Gastrocnemius medialis (tissue), 4 donors: ENCODE measurements around the gene PARD6G. TPM values are rescaled to one million over a fixed set of nuclear protein-coding genes. Genes with fewer than 3 reads are reported as not detected.
"Not testable (repeated sequence)": the region's sequence is repeated elsewhere in the genome, so short reads cannot be mapped to it uniquely, and the experiment has no call there.

Experiments used
- ATAC-seq, 2 donors: fragments of 150-250 bp; one replicate each; pipeline ENCODE4 v1.9.1; 2016
- DNase-seq, 2 donors: peaks; one replicate each; pipeline ENCODE4 v3.0.0-alpha.2; 2019
- H3K27ac ChIP-seq, 4 donors: fragments of 200-600 bp; sonication (generic); 1 replicate in 1 of 4; 2 replicates in 3 of 4; pipeline ENCODE4 v1.5.1; 2016 to 2018; ENCODE audit warnings: mild to moderate bottlenecking in 2 of 4, moderate library complexity in 1 of 4
- H3K27me3 ChIP-seq, 3 donors: fragments of 200-600 bp; sonication (generic) in 2 of 3; 1 replicate in 1 of 3; 2 replicates in 2 of 3; pipeline versions ENCODE4 v1.5.1 to v1.6.0; 2016 to 2019; ENCODE audit warnings: mild to moderate bottlenecking in 1 of 3, moderate library complexity in 1 of 3
- H3K36me3 ChIP-seq, 2 donors: fragments of 200-600 bp; sonication (generic) in 1 of 2; one replicate each; pipeline ENCODE4 v1.5.1; 2017 to 2018
- H3K4me1 ChIP-seq, 2 donors: fragments of 200-600 bp; sonication (generic) in 1 of 2; one replicate each; pipeline ENCODE4 v1.5.1; 2016 to 2017; ENCODE audit warnings: mild to moderate bottlenecking in 2 of 2
- H3K4me3 ChIP-seq, 4 donors: fragments of 200-600 bp; sonication (generic) in 3 of 4; 1 replicate in 1 of 4; 2 replicates in 3 of 4; pipeline ENCODE4 v1.5.1; 2016 to 2019; ENCODE audit warnings: mild to moderate bottlenecking in 2 of 4
- H3K9me3 ChIP-seq, 3 donors: fragments of 200-600 bp; sonication (generic) in 2 of 3; 1 replicate in 1 of 3; 2 replicates in 2 of 3; pipeline ENCODE4 v1.5.1; 2016 to 2019
- POLR2A ChIP-seq, 2 donors: fragments of 450-650 bp; IDR thresholded peaks; one replicate each; pipeline ENCODE4 v1.6.1; 2017; ENCODE audit warnings: antibody characterized with exemption in 2 of 2, mild to moderate bottlenecking in 2 of 2, moderate library complexity in 2 of 2
- in situ Hi-C, 4 donors: fragments of 200-750 bp; cut with MboI; loops; one replicate each; pipeline versions ENCODE4 v1.15.0 to v1.8.0; 2017; ENCODE audit warnings: low sequenced_read_pairs in 4 of 4
- intact Hi-C: fragments of 100-400 bp; cut with DNase I; formaldehyde crosslinking; loops from one replicate; pipeline ENCODE4 v1.15.1; 2023; ENCODE audit warnings: low total_unique reads
- total RNA-seq, 4 donors: library from RNA; depleted of rRNA; stranded (reverse); fragments of >200 nt; gene quantifications; one replicate each; pipeline versions ENCODE4 v1.1.0 to v1.2.3, GENCODE V29; 2016
- TF ChIP-seq, protein P1 (sequence below), 5 experiments: fragments of 450-650 bp in 3 of 5; fragments of 200-600 bp in 2 of 5; sonication (generic) in 2 of 5; IDR thresholded peaks in 4 of 5; conservative IDR thresholded peaks in 1 of 5; 1 replicate in 4 of 5; 2 replicates in 1 of 5; pipeline ENCODE4 v1.5.1; 2016 to 2019; ENCODE audit warnings: antibody characterized with exemption in 5 of 5, mild to moderate bottlenecking in 3 of 5, moderate library complexity in 3 of 5

The PARD6G gene
- total RNA-seq, 4 donors from 2014 or later = 0.39 to 9.2 (median 0.48) TPM

DNA sequence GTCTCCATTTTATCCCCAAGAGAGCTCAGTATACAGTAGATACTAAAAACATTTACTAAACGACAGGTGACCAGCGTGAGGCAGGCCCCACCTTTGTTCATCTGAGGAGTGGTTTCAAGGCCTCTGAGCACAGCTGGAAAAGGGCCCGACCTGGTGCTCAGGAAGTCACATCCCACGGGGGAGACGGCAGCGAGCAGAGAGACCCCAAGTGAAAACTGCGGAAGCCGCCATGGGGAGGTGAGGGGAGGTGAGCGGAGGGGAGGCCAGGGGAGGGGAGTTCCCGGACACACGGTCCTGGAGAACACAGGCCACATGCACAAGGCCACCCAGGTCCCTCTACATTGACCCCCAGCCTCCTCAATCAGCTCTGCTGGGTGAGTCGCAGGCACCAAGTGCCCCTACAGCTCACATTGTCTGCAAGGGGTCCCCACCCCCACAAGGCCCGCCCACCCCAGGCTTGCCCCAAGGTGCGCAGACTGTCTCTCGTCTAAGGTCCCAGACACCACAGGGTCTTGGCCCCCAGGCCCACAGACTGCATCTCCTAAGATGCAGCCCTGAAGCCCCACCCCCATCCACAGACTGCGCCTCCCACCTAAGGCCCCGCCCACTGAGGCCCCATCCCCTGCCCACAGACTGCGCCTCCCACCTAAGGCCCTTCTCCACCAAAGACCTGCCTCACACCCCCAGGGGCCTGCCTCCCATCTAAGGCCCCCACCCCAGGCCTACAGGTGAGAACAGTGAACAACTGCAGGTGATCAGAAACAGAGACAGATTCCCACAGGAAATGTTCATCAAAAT, 19.1 kb downstream of the PARD6G start:
- H3K4me3 ChIP-seq = no peak overlapping the region
- TF ChIP-seq POLR2A (IDR thresholded peaks at IDR 0.05) = no peak
- TF ChIP-seq, protein P1, sequence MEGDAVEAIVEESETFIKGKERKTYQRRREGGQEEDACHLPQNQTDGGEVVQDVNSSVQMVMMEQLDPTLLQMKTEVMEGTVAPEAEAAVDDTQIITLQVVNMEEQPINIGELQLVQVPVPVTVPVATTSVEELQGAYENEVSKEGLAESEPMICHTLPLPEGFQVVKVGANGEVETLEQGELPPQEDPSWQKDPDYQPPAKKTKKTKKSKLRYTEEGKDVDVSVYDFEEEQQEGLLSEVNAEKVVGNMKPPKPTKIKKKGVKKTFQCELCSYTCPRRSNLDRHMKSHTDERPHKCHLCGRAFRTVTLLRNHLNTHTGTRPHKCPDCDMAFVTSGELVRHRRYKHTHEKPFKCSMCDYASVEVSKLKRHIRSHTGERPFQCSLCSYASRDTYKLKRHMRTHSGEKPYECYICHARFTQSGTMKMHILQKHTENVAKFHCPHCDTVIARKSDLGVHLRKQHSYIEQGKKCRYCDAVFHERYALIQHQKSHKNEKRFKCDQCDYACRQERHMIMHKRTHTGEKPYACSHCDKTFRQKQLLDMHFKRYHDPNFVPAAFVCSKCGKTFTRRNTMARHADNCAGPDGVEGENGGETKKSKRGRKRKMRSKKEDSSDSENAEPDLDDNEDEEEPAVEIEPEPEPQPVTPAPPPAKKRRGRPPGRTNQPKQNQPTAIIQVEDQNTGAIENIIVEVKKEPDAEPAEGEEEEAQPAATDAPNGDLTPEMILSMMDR (IDR thresholded peaks at IDR 0.05 in 4 of 5, conservative IDR thresholded peaks at IDR 0.05 in 1 of 5) = no peak
- no peaks in the 10 kb centered on the region for H3K4me1 ChIP-seq
- H3K27ac ChIP-seq = no peak overlapping the region
- ATAC-seq (no peak), DNase-seq (no peak)
- in situ Hi-C loops (no loop called here), intact Hi-C loops (no loop called here)
- H3K36me3 ChIP-seq = no peaks in the 10 kb centered on the region
- no peaks in the 10 kb centered on the region for H3K9me3 ChIP-seq
- no peaks in the 10 kb centered on the region for H3K27me3 ChIP-seq

DNA sequence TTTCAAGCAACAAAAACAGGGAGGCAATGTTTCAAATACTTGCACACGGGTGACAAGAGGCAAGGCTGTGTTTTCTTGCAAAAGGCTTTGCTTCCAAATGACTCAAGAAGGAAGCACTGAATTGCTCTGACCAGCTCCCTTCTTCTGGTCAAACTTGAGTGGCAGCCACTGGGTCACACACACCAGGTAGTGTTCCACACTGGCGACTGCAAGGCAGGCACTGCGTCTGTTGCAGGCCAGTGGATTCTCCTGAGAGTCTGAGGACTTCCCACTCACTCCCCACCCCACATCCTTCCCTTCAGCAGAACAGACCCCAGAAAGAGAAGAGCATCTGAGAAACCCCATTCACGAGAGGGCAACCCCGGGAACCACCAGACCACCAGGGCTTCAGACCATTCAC, 19.8 kb downstream of the PARD6G start:
- no peak for ATAC-seq
- H3K9me3 ChIP-seq = no peaks in the 10 kb centered on the region
- in situ Hi-C loops (no loop called here), intact Hi-C loops (no loop called here)
- DNase-seq = no peak
- no peaks in the 10 kb centered on the region for H3K4me1 ChIP-seq
- TF ChIP-seq, protein P1 (IDR thresholded peaks at IDR 0.05 in 4 of 5, conservative IDR thresholded peaks at IDR 0.05 in 1 of 5) = no peak
- no peak for TF ChIP-seq POLR2A (IDR thresholded peaks at IDR 0.05)
- no peaks in the 10 kb centered on the region for H3K27me3 ChIP-seq
- no peak overlapping the region for H3K27ac ChIP-seq
- no peak overlapping the region for H3K4me3 ChIP-seq
- H3K36me3 ChIP-seq = no peaks in the 10 kb centered on the region

DNA sequence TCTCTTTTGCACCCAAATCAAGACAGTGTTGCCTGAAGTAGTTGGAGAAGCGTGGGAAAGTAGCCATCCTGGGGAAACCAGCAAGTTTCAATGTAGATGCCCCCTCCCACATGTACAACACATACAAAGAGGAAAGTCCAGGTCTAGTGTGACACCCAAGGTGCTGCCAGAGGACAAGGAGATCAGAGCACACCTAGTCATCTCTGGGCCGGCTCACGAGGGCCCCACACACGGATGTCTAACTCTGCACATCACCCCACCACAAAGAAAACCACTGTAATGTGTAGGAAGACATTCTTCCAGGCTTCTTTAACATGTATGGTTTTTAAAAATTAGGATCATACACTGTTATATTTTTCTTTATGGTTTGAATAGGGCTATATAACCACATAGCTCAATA, 21.6 kb downstream of the PARD6G start:
- ATAC-seq = no peak
- H3K36me3 ChIP-seq = no peaks in the 10 kb centered on the region

DNA sequence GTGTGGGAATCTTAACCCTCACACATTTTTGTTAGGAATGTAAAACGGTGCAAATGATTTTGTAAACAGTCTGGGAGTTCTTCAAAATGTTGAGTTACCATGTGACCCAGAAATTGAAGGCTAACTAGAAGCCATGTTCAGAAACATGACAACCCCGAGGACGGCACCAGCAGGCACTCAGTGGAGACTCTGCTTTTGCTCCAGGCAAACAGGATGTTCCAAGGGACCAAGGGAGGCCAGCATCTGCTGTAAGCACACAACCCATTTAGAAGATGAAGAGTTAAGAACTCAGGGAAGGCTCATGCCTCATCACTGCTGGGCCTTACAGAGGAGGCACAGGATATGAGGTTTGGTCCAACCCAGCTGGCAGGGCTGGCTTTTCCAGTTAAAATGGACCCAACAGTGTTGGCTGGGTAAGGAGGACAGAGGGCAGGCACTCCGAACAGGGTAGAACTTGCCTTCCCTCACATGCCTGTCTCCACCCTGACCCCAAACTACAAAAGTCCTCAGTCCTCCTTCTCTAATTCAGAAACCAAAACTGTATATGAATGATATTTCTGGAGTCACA, 23.6 kb downstream of the PARD6G start:
- Histone ChIP-seq H3K4me1 (no peaks in the 10 kb centered on the region), H3K4me3 (no peak overlapping the region), H3K9me3 (no peaks in the 10 kb centered on the region), H3K36me3 (no peaks in the 10 kb centered on the region), H3K27ac (no peak overlapping the region), H3K27me3 (no peaks in the 10 kb centered on the region)
- TF ChIP-seq, protein P1 (IDR thresholded peaks at IDR 0.05 in 4 of 5, conservative IDR thresholded peaks at IDR 0.05 in 1 of 5) = no peak
- TF ChIP-seq POLR2A (IDR thresholded peaks at IDR 0.05) = no peak
- DNase-seq = no peak
- intact Hi-C loops (no loop called here), in situ Hi-C loops (no loop called here)
- ATAC-seq = no peak

More for the DNA sequence above, 21.6 kb downstream of the PARD6G start:
- no peaks in the 10 kb centered on the region for H3K9me3 ChIP-seq
- no peak overlapping the region for H3K27ac ChIP-seq
- intact Hi-C loops (no loop called here), in situ Hi-C loops (no loop called here)
- H3K27me3 ChIP-seq = no peaks in the 10 kb centered on the region
- DNase-seq = no peak
- TF ChIP-seq, protein P1 (IDR thresholded peaks at IDR 0.05 in 4 of 5, conservative IDR thresholded peaks at IDR 0.05 in 1 of 5) = no peak
- no peak for TF ChIP-seq POLR2A (IDR thresholded peaks at IDR 0.05)
- no peaks in the 10 kb centered on the region for H3K4me1 ChIP-seq
- H3K4me3 ChIP-seq = no peak overlapping the region

DNA sequence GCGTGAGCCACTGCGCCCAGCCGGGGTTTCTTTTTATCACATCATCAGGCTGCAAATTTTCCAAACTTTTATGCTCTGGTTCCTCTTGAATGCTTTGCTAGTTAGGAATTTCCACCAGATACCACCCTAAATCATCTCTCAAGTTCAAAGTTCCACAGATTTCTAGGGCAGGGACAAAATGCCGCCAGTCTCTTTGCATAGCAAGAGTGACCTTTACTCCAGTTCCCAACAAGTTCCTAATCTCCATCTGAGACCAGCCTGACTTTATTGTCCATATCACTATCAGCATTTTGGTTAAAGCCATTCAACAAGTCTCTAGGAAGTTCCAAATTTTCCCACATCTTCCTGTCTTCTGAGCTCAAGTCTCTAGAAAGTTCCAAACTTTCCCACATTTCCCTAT, 27.8 kb downstream of the PARD6G start:
- H3K27ac ChIP-seq, H3K9me3 ChIP-seq, H3K36me3 ChIP-seq, ATAC-seq, in situ Hi-C loops, H3K27me3 ChIP-seq, intact Hi-C loops, H3K4me1 ChIP-seq, H3K4me3 ChIP-seq, DNase-seq: not testable (repeated sequence)
